ENCODE measurements around the gene OPCML. TPM values are rescaled to one million over a fixed set of nuclear protein-coding genes. Genes with fewer than 3 reads are reported as not detected.
A peak's percentile ranks its signal among the peaks of the same experiment; 100 is the strongest.

The OPCML gene
- total RNA-seq, 1 experiment from 2014 or later = 0.13 TPM

DNA sequence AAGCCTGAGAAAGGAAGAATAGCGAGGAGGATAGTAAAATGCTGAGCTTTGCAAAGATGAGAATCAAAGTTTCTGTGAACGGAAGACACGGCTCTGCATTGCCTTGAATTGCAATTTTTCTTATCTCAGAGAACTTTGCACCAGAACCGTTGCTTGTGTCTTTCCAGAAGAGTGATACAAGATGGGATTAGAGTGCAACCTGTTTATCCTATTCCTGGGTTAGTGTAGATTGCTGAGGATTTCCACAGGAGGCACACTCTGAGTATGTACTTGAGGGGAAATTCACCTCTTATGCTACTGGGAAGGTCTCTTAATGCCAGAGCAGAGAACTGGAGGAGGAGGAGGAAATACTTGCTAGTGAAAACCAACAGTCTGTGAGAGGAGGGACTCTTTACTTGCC is 377.5 kb downstream of the OPCML start:
- Histone ChIP-seq H3K27me3 (replicated peaks; ENCODE audit: insufficient read depth, low read depth, low read length, poor library complexity) (peaks cover 69% of the 10 kb centered on the region), H3K27ac (ENCODE audit: low read depth, low read length, poor library complexity, severe bottlenecking) (no peak overlapping the region), H3K4me3 (ENCODE audit: low read depth, low read length, poor library complexity, severe bottlenecking) (no peak overlapping the region), H3K9me3 (ENCODE audit: low read depth, low read length, poor library complexity, severe bottlenecking) (no peaks in the 10 kb centered on the region), H3K36me3 (ENCODE audit: insufficient read depth, low read length, poor library complexity, severe bottlenecking) (no peaks in the 10 kb centered on the region), H3K4me1 (ENCODE audit: insufficient read depth, low read length, poor library complexity, severe bottlenecking) (no peaks in the 10 kb centered on the region)
- intact Hi-C loops (cut with micrococcal nuclease; ENCODE audit: unreplicated experiment) = no loop called here
- no peak for DNase-seq (ENCODE audit: low spot score)
- TF ChIP-seq, protein P1, sequence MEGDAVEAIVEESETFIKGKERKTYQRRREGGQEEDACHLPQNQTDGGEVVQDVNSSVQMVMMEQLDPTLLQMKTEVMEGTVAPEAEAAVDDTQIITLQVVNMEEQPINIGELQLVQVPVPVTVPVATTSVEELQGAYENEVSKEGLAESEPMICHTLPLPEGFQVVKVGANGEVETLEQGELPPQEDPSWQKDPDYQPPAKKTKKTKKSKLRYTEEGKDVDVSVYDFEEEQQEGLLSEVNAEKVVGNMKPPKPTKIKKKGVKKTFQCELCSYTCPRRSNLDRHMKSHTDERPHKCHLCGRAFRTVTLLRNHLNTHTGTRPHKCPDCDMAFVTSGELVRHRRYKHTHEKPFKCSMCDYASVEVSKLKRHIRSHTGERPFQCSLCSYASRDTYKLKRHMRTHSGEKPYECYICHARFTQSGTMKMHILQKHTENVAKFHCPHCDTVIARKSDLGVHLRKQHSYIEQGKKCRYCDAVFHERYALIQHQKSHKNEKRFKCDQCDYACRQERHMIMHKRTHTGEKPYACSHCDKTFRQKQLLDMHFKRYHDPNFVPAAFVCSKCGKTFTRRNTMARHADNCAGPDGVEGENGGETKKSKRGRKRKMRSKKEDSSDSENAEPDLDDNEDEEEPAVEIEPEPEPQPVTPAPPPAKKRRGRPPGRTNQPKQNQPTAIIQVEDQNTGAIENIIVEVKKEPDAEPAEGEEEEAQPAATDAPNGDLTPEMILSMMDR (conservative IDR thresholded peaks at IDR 0.05; ENCODE audit: low read depth, low read length) = no peak
- TF ChIP-seq EZH2 (IDR thresholded peaks at IDR 0.05; ENCODE audit: borderline replicate concordance, low read depth, low read length, poor library complexity, severe bottlenecking) = no peak
- ChIA-PET POLR2A (ENCODE audit: low non-redundant PET) (no interaction called here), CTCF (no interaction called here)
- no TSS peak for BruUV-seq (replicated peaks)

DNA sequence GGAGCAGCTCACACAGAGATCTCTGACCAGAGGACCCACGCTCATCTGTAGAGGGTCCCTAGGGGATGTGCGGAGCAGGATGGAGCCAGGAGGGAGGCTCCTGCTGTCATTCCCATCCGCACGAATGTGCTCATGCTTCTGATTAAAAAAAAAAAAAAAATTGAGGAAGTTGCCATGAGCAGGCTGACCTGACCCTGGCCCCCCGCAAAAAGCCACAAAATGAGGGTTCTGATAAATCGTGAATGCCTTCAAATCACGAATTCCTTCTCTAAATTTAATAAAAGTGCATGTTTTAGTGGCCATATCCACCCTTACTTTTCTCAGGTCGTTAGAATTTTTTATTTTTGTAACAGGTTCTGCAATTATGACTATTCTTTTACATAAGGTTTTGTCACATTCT is 378.2 kb downstream of the OPCML start:
- H3K27ac ChIP-seq (ENCODE audit: low read depth, low read length, poor library complexity, severe bottlenecking) = no peak overlapping the region

DNA sequence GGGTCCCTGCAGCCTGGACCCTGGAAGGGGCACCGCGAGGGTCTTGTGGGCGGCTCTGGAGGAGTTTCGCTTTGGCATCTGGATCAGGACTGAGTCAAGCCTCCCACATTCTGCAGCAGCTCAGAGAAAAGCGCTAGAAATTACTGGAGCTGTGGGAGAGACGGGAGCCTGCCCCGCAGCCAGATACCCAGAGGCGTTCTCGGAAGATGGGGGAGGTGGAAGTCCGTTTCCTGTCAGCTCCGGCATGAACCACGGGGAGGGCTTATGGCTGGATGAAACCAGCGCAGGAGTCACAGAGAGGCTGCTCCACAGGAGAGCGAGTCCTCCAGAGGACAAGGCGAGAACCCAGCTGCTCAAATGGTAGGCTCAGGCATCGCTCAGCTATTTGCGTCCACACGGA is 379.3 kb downstream of the OPCML start:
- H3K27me3 ChIP-seq (replicated peaks; ENCODE audit: insufficient read depth, low read depth, low read length, poor library complexity) = peaks cover 85% of the 10 kb centered on the region
- no peaks in the 10 kb centered on the region for H3K9me3 ChIP-seq (ENCODE audit: low read depth, low read length, poor library complexity, severe bottlenecking)
- ChIA-PET CTCF (no interaction called here), POLR2A (ENCODE audit: low non-redundant PET) (no interaction called here)
- DNase-seq (ENCODE audit: low spot score) = peak; percentile 24
- TF ChIP-seq, protein P1 (conservative IDR thresholded peaks at IDR 0.05; ENCODE audit: low read depth, low read length) = no peak
- TF ChIP-seq EZH2 (IDR thresholded peaks at IDR 0.05; ENCODE audit: borderline replicate concordance, low read depth, low read length, poor library complexity, severe bottlenecking) = no peak
- BruUV-seq (replicated peaks) = no TSS peak
- H3K4me1 ChIP-seq (ENCODE audit: insufficient read depth, low read length, poor library complexity, severe bottlenecking) = no peaks in the 10 kb centered on the region
- H3K27ac ChIP-seq (ENCODE audit: low read depth, low read length, poor library complexity, severe bottlenecking) = no peak overlapping the region
- intact Hi-C loops (cut with micrococcal nuclease; ENCODE audit: unreplicated experiment) = no loop called here
- H3K4me3 ChIP-seq (ENCODE audit: low read depth, low read length, poor library complexity, severe bottlenecking) = no peak overlapping the region
- H3K36me3 ChIP-seq (ENCODE audit: insufficient read depth, low read length, poor library complexity, severe bottlenecking) = no peaks in the 10 kb centered on the region

More for the DNA sequence above, 378.2 kb downstream of the OPCML start:
- intact Hi-C loops (cut with micrococcal nuclease; ENCODE audit: unreplicated experiment) = no loop called here
- no peaks in the 10 kb centered on the region for H3K36me3 ChIP-seq (ENCODE audit: insufficient read depth, low read length, poor library complexity, severe bottlenecking)
- no peak for DNase-seq (ENCODE audit: low spot score)
- ChIA-PET CTCF (no interaction called here), POLR2A (ENCODE audit: low non-redundant PET) (no interaction called here)
- H3K9me3 ChIP-seq (ENCODE audit: low read depth, low read length, poor library complexity, severe bottlenecking) = no peaks in the 10 kb centered on the region
- H3K4me1 ChIP-seq (ENCODE audit: insufficient read depth, low read length, poor library complexity, severe bottlenecking) = no peaks in the 10 kb centered on the region
- no peak overlapping the region for H3K4me3 ChIP-seq (ENCODE audit: low read depth, low read length, poor library complexity, severe bottlenecking)
- peaks cover 75% of the 10 kb centered on the region for H3K27me3 ChIP-seq (replicated peaks; ENCODE audit: insufficient read depth, low read depth, low read length, poor library complexity)
- TF ChIP-seq EZH2 (IDR thresholded peaks at IDR 0.05; ENCODE audit: borderline replicate concordance, low read depth, low read length, poor library complexity, severe bottlenecking) = no peak
- TF ChIP-seq, protein P1 (conservative IDR thresholded peaks at IDR 0.05; ENCODE audit: low read depth, low read length) = no peak
- BruUV-seq (replicated peaks) = no TSS peak

Data from A673 (cell line).